C4-2B (cell line): Measurements from ENCODE around the gene MAGI2.

ENCODE experiments used
- H3K27ac ChIP-seq: fragments of 450-650 bp; 2 replicates; pipeline ENCODE4 v1.5.1; 2017
- ZFX ChIP-seq: fragments of 450-650 bp; IDR thresholded peaks from 2 replicates; pipeline ENCODE4 v1.6.1; 2017
- TF ChIP-seq, protein P1 (sequence below): fragments of 450-650 bp; conservative IDR thresholded peaks from 2 replicates; pipeline ENCODE4 v1.5.1; 2017; ENCODE audit warnings: mild to moderate bottlenecking

MAGI2 gene

DNA sequence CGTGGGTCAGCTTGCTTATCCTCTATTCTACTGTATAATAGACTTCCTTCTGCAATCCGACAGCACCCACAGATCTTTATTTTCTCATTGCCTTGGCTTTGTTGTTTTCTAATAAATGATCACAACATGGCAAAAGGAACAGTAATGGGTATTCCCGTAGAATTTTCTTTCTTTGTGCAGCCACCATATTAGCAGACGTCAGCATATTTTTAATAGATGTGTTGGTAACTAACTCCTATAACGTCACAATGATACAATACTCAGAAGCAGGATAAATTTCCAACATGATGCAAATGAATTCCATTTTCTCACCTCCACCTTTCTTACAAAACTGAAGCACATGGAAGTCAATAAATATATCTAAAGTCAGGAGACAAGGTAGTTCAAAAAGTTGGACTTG lies 617.6 kb downstream of the MAGI2 start:
- TF ChIP-seq ZFX: no peak
- TF ChIP-seq, protein P1, sequence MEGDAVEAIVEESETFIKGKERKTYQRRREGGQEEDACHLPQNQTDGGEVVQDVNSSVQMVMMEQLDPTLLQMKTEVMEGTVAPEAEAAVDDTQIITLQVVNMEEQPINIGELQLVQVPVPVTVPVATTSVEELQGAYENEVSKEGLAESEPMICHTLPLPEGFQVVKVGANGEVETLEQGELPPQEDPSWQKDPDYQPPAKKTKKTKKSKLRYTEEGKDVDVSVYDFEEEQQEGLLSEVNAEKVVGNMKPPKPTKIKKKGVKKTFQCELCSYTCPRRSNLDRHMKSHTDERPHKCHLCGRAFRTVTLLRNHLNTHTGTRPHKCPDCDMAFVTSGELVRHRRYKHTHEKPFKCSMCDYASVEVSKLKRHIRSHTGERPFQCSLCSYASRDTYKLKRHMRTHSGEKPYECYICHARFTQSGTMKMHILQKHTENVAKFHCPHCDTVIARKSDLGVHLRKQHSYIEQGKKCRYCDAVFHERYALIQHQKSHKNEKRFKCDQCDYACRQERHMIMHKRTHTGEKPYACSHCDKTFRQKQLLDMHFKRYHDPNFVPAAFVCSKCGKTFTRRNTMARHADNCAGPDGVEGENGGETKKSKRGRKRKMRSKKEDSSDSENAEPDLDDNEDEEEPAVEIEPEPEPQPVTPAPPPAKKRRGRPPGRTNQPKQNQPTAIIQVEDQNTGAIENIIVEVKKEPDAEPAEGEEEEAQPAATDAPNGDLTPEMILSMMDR: no peak
- no peak overlapping the region for H3K27ac ChIP-seq

DNA sequence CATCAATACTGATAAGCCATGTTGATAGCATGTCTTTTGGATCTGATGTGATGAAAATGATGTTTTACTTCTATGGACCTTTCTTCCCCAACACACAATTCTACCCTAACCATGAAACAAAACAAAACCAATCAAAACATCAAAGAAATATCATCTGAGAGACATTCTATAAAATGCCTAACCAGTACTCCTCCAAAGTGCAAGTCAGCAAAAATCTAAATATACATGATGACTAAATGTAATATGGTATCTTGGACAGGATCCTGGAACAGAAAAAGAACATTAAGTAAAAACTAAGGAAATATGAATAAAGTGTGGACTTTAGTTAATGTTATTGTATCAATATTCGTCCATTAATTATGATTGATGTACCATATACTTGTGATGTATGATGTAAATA lies 625.1 kb downstream of the MAGI2 start:
- no peak for TF ChIP-seq ZFX
- TF ChIP-seq, protein P1: no peak
- no peak overlapping the region for H3K27ac ChIP-seq

DNA sequence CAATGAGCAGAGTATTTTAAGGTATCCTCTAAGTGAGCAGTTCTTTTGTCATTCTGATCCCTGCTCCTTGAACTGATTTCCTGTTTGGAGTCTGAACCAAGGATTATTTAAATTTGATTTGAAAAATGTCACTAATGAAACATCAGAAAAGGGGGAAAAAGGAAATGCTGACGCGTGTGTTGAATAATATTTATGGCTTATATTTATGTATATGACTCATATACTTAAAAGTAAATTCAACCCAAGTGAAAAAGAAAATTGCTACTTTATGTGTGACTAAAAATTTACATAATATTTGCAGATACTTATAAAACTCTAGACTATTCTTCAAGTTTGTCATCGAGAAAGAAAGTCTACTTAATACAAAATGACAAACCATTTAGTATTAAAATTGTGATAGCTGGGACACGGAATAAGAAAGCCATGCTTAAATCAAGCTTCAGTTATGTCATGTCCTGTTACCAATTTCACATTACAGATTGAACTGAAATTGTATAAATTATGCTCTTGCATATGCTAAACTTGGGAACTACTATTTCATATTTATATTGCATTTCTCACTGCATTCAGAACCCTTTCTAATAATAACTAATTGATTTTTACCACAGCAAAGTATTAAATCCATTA lies 649.9 kb downstream of the MAGI2 start:
- TF ChIP-seq, protein P1: no peak
- TF ChIP-seq ZFX: no peak
- H3K27ac ChIP-seq: no peak overlapping the region

DNA sequence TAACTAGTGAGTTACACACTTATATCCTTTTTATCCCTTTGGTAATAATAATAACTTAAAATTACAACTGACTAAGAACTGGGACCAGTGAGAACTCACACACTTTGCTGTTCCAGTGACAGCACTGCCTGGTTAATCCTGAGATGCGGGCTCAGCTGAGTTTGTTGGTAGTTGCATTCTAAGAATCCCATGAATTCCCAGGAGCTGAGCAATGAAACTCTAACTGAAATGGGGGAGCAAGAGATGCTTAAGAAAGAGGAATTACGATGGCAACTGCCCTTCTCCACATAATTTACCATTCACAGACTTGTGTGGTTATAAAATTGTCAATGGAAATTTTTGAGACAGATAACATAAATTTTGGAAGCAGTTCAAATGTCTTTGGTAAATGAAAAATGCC lies 659.4 kb downstream of the MAGI2 start:
- TF ChIP-seq ZFX: no peak
- TF ChIP-seq, protein P1: no peak
- no peak overlapping the region for H3K27ac ChIP-seq

DNA sequence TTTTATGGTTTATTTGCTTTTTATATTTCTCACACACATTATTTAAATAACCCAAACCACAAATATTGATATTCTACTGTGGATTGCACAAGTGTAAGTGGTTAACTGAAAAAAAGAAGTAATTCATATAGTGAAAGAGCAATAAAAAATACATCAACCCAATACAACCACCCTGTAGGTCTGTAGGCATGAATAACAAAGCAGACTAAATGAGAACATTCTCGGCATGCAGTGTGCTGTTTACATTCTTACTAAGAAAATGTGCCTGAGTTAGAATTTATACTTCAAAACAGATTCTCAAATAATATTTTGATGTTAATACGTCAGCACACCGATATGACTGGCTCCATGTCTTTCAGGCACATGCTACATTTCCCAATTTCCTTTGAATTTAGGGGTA lies 660.8 kb downstream of the MAGI2 start:
- H3K27ac ChIP-seq: no peak overlapping the region
- TF ChIP-seq, protein P1: no peak
- no peak for TF ChIP-seq ZFX

DNA sequence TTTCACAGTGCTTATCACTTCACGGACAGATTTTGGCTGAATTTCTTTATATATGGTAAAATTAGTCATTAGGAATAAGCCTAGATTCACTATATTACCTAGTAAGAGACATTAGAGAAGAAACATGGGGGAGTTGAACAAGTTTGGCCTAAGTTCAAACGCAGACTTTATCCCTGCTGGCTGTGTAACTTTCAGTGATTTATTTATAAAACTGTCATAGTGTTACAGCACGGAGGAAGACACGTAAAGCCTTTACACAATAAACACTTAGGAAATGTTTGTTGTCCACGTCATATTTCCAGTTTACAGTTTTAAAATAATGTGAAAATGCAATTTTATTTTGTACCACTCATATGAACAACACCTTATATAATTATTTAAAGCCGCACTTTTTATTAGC lies 661.5 kb downstream of the MAGI2 start:
- TF ChIP-seq, protein P1: no peak
- TF ChIP-seq ZFX: no peak
- no peak overlapping the region for H3K27ac ChIP-seq

DNA sequence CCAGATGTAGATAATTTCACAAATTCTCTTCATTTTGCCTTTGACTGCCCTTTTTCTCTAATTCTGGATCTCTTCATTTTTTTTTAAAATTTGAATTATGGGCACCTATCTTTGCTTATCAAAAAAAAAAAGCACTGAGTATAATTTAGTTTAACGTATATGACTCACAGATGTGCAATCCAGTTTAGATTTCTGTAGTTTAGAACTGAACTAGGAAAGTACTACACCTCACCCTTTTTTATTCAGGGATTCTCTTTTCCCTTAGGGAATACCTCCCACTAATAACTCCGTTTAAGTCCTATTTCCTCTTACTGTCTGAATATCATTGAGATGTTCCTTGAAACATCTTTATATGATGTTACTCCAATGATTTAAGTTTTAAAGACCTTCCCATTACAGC lies 665.0 kb downstream of the MAGI2 start:
- H3K27ac ChIP-seq: no peak overlapping the region
- TF ChIP-seq, protein P1: no peak
- TF ChIP-seq ZFX: no peak
